ENCODE measurements around the gene CHP2.

DNA sequence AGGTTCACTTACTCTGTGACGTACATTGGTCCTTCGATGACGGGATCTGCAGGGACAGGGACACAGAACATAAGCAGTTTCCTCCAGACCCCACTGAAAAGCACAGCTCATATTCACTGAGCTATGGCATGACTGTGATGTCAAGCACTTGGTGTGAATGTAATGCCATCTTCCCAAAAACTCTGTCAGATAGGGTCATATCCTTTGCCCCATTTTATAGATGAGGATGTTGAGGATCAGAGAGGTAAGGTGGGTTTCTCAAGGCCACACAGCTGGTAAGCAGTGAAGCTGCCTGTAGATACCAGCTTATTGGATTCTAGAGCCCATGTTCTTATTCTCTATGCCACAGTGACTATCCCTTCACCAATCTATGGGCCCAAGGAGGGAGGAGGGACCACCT is 44.3 kb upstream of the CHP2 start:
- TF ChIP-seq, protein P1, sequence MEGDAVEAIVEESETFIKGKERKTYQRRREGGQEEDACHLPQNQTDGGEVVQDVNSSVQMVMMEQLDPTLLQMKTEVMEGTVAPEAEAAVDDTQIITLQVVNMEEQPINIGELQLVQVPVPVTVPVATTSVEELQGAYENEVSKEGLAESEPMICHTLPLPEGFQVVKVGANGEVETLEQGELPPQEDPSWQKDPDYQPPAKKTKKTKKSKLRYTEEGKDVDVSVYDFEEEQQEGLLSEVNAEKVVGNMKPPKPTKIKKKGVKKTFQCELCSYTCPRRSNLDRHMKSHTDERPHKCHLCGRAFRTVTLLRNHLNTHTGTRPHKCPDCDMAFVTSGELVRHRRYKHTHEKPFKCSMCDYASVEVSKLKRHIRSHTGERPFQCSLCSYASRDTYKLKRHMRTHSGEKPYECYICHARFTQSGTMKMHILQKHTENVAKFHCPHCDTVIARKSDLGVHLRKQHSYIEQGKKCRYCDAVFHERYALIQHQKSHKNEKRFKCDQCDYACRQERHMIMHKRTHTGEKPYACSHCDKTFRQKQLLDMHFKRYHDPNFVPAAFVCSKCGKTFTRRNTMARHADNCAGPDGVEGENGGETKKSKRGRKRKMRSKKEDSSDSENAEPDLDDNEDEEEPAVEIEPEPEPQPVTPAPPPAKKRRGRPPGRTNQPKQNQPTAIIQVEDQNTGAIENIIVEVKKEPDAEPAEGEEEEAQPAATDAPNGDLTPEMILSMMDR (CRISPR knock-in tag; IDR thresholded peaks at IDR 0.05) = no peak
- TF ChIP-seq SMC3 (IDR thresholded peaks at IDR 0.05; ENCODE audit: low read length) (no peak), POLR2AphosphoS5 (IDR thresholded peaks at IDR 0.05; ENCODE audit: low read depth, low read length) (no peak), ZNF552 (CRISPR knock-in tag; IDR thresholded peaks at IDR 0.05; ENCODE audit: borderline replicate concordance) (no peak)
- TF ChIP-seq, protein P2, sequence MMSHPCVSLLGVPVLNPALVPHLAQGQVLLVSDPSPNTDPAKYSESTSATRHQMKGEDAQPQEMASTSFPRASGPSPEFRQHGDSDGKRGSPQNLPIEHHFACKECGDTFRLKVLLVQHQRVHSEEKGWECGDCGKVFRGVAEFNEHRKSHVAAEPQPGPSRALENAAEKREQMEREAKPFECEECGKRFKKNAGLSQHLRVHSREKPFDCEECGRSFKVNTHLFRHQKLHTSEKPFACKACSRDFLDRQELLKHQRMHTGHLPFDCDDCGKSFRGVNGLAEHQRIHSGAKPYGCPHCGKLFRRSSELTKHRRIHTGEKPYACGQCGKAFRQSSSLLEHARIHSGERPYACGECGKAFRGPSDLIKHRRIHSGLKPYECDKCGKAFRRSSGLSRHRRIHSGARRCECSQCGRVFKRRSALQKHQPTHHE (CRISPR knock-in tag; IDR thresholded peaks at IDR 0.05; ENCODE audit: borderline replicate concordance) = no peak

All from HepG2 (cell line).